Measurements from ENCODE around the gene DICER1.

GRCh38 chr14:95142208-95142607, 15.1 kb downstream of the DICER1 start:
- TF ChIP-seq, protein P1, sequence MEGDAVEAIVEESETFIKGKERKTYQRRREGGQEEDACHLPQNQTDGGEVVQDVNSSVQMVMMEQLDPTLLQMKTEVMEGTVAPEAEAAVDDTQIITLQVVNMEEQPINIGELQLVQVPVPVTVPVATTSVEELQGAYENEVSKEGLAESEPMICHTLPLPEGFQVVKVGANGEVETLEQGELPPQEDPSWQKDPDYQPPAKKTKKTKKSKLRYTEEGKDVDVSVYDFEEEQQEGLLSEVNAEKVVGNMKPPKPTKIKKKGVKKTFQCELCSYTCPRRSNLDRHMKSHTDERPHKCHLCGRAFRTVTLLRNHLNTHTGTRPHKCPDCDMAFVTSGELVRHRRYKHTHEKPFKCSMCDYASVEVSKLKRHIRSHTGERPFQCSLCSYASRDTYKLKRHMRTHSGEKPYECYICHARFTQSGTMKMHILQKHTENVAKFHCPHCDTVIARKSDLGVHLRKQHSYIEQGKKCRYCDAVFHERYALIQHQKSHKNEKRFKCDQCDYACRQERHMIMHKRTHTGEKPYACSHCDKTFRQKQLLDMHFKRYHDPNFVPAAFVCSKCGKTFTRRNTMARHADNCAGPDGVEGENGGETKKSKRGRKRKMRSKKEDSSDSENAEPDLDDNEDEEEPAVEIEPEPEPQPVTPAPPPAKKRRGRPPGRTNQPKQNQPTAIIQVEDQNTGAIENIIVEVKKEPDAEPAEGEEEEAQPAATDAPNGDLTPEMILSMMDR (IDR thresholded peaks at IDR 0.05), result no peak
- no peak for TF ChIP-seq ZFX (IDR thresholded peaks at IDR 0.05; ENCODE audit: borderline replicate concordance)
